Naive B cell (primary cell): Measurements from ENCODE around the gene PDYN. TPM values are rescaled to one million over a fixed set of nuclear protein-coding genes. Genes with fewer than 3 reads are reported as not detected.

Experiments
- ATAC-seq, 2 donors: fragments of 150-1000 bp; cut with Tn5 transposase; 2 replicates each; pipeline ENCODE4 v1.10.0; 2021; ENCODE audit warnings: low read depth in 2 of 2, mild to moderate bottlenecking in 2 of 2, moderate library complexity in 2 of 2
- DNase-seq: peaks from one replicate; pipeline ENCODE4 v3.0.0; 2022
- H3K27ac Mint-ChIP-seq, 6 donors: one replicate each; pipeline ENCODE4 v1.8.0; 2020 to 2022; ENCODE audit warnings: mild to moderate bottlenecking in 6 of 6, mixed read lengths in 6 of 6, moderate library complexity in 5 of 6, inconsistent platforms in 2 of 6
- H3K27me3 Mint-ChIP-seq, 3 donors: one replicate each; pipeline ENCODE4 v1.8.0; 2021 to 2022; ENCODE audit warnings: mixed read lengths in 3 of 3, mild to moderate bottlenecking in 1 of 3
- H3K36me3 Mint-ChIP-seq, 2 donors: one replicate each; pipeline ENCODE4 v1.8.0; 2020 to 2022; ENCODE audit warnings: mixed read lengths in 2 of 2, inconsistent platforms in 1 of 2, mild to moderate bottlenecking in 1 of 2
- H3K4me1 Mint-ChIP-seq, 3 donors: one replicate each; pipeline ENCODE4 v1.8.0; 2020 to 2022; ENCODE audit warnings: mixed read lengths in 3 of 3, inconsistent platforms in 1 of 3, mild to moderate bottlenecking in 1 of 3, moderate library complexity in 1 of 3
- H3K4me3 Mint-ChIP-seq, 8 donors: one replicate each; pipeline ENCODE4 v1.8.0; 2020 to 2022; ENCODE audit warnings: mild to moderate bottlenecking in 8 of 8, mixed read lengths in 8 of 8, moderate library complexity in 8 of 8, inconsistent platforms in 2 of 8
- H3K9me3 Mint-ChIP-seq, 7 donors: one replicate each; pipeline ENCODE4 v1.8.0; 2020 to 2022; ENCODE audit warnings: mixed read lengths in 7 of 7, mild to moderate bottlenecking in 5 of 7, inconsistent platforms in 2 of 7, moderate library complexity in 1 of 7
- polyA plus RNA-seq, 6 donors: library from polyadenylated mRNA; unstranded; fragments of 300-500 nt; fragmentation: Illumina TruSeq; gene quantifications; one replicate each; pipeline ENCODE4 v1.2.3, GENCODE V29; 2021; ENCODE audit warnings: low read depth in 6 of 6

Gene PDYN
- polyA plus RNA-seq, 6 donors from 2014 or later = not detected

DNA sequence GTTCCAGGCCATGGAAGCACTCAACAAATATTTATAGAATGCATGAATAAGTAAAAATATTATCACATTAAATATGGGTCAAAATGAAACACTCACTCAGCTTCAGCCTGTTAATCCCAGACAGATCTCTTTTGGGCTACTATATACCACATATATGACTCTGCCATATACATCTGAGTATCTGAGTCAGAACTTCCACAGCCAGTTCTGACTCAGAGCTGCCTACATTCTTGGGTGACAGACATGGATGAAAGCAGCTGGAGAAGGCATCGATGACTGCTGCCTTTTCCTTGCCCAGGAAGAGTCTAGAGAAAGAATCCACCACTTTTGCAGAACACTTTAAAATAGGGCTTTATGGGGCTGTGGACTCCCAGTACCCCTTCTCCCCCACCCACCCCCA lies 11.5 kb upstream of the PDYN start:
- Mint-ChIP-seq H3K4me3 (no peak overlapping the region), H3K4me1 (no peaks in the 10 kb centered on the region), H3K27me3 (peaks cover 31 to 54% (median 33%) of the 10 kb centered on the region in 3 donors), H3K9me3 (peaks cover 0 to 1% (median 0%) of the 10 kb centered on the region in 7 donors), H3K27ac (no peak overlapping the region), H3K36me3 (no peaks in the 10 kb centered on the region)
- no peak for ATAC-seq
- DNase-seq = no peak

DNA sequence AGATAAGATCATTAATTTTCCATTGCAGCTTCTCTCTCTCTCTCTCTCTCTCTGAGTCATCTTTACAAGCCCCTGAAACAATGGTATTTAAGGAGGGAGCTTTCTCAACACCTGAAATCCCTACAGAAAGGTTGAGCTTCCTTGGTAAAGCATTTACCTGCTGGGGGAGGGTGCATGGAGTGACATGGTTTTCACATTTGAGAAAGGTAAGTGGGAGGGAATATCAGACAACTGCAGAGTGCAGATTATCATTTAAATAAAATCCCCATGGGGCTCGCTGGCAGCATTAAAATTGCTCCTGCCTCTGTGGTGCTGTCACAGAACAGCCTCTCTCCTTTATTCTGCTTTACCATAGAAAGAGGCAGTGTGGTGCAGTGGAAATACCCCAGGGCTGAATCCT lies 10.3 kb upstream of the PDYN start:
- Mint-ChIP-seq H3K4me1 (no peaks in the 10 kb centered on the region), H3K27ac (no peak overlapping the region), H3K27me3 (peaks cover 23 to 50% (median 30%) of the 10 kb centered on the region in 3 donors), H3K9me3 (peaks cover 0 to 1% (median 0%) of the 10 kb centered on the region in 7 donors), H3K36me3 (no peaks in the 10 kb centered on the region), H3K4me3 (no peak overlapping the region)
- no peak for DNase-seq
- no peak for ATAC-seq

DNA sequence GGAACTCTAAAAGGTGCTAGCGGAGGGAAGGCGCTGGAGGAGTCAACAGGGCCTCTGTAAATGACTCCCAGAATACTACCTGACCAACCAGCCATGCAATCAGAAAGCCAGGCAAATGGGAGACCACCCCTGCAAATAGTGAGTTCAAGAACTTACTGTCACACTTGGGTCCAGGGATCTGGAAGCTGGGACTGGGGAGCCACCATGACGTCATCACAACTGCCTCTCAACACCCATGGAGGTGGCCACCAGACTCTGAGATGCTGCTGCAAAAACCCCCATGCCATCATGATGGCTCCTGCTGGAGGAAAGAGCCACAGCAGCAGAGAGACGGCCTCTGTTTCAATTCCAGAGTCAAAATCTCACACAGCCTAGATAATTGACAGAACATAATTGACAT lies 8.5 kb upstream of the PDYN start:
- H3K27ac Mint-ChIP-seq = no peak overlapping the region
- H3K36me3 Mint-ChIP-seq = no peaks in the 10 kb centered on the region
- no peak for ATAC-seq
- H3K27me3 Mint-ChIP-seq = peaks cover 26 to 53% (median 37%) of the 10 kb centered on the region in 3 donors
- peaks cover 0 to 3% (median 0%) of the 10 kb centered on the region in 7 donors for H3K9me3 Mint-ChIP-seq
- H3K4me3 Mint-ChIP-seq = no peak overlapping the region
- peaks cover 0 to 4% (median 0%) of the 10 kb centered on the region in 3 donors for H3K4me1 Mint-ChIP-seq
- DNase-seq = no peak

DNA sequence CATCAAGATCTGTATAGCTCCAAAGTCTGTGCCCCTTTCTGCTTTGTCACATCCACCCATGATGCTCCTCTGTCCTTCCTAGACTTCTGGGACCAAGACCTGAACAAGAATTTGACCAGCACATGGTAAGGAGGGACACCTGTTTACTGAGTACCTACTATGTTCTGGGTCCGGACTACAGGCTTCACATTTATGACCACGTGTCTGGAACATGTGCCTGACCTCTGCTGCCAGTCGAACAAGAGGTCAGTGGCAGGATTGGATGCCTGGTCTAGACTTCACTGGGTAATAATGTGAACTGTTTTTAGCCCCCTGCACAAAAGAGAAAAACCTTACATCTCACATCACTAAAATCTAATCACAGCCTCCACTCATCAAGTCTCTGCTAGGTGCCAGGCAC lies 7.3 kb upstream of the PDYN start:
- peaks cover 0 to 3% (median 0%) of the 10 kb centered on the region in 7 donors for H3K9me3 Mint-ChIP-seq
- peaks cover 0 to 4% (median 0%) of the 10 kb centered on the region in 3 donors for H3K4me1 Mint-ChIP-seq

DNA sequence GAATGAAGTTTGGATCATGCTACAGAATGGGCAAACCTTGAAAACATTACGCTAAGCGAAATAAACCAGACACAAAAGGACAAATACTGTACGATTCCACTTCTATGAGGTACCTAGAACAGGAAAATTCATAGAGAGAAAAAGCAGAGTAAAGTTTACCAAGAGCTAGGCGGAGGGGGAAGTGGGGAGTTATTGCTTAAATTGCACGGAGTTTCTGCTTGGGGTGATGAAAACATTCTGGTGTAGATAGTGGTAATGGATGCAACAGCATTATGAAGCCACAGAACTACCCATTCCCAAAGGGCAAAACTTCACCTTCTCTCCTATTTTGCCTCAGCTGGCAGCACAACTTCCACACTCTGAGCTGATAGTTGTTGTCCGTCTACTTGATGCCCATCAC lies 6.4 kb upstream of the PDYN start:
- H3K36me3 Mint-ChIP-seq = no peaks in the 10 kb centered on the region
- DNase-seq (no peak), ATAC-seq (no peak)
- no peak overlapping the region for H3K27ac Mint-ChIP-seq
- H3K9me3 Mint-ChIP-seq = peaks cover 0 to 3% (median 0%) of the 10 kb centered on the region in 7 donors
- H3K27me3 Mint-ChIP-seq = peaks cover 41 to 61% (median 52%) of the 10 kb centered on the region in 3 donors
- no peak overlapping the region for H3K4me3 Mint-ChIP-seq
- peaks cover 0 to 4% (median 0%) of the 10 kb centered on the region in 3 donors for H3K4me1 Mint-ChIP-seq

More for the DNA sequence above, 7.3 kb upstream of the PDYN start:
- ATAC-seq (no peak), DNase-seq (no peak)
- H3K4me3 Mint-ChIP-seq = no peak overlapping the region
- H3K36me3 Mint-ChIP-seq = no peaks in the 10 kb centered on the region
- no peak overlapping the region for H3K27ac Mint-ChIP-seq
- H3K27me3 Mint-ChIP-seq = peaks cover 34 to 59% (median 50%) of the 10 kb centered on the region in 3 donors

DNA sequence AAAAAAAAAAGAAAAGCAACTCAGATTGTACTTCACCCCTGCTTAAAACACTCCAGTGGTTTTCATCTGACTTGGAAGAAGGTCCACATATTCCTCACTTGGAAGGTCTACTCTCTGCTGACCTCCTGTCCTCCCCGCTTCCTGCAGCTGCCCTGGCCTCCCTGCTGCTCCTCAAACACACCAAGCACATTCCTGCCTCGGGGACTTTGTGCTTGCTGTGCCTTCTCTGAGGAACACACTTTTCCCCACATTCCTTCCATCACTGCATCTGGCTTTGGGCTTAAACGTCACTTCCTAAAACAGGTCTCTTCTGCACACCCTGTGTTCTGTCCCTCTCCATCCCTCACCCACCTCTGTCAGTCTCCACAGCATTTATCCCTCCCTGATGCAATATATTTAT lies 4.9 kb upstream of the PDYN start:
- H3K36me3 Mint-ChIP-seq = no peaks in the 10 kb centered on the region

DNA sequence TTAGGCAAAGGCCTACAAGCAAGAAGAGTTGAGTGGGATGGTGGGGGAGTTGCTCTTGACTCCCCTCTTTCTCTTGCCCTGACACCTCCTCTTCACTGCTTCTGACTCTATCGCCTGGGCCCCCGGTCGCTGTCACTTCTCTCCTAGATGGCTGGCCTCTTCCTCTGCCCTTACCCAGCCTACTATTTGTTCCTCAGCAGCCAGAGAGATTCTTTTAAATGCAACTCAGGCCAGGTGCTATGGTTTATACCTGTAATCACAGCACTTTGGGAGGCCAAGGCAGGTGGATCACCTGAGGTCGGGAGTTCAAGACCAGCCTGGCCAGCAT lies 4.3 kb upstream of the PDYN start:
- H3K27ac Mint-ChIP-seq = no peak overlapping the region
- peaks cover 0 to 4% (median 0%) of the 10 kb centered on the region in 3 donors for H3K4me1 Mint-ChIP-seq
- ATAC-seq (no peak), DNase-seq (no peak)
- peaks cover 57 to 80% (median 67%) of the 10 kb centered on the region in 3 donors for H3K27me3 Mint-ChIP-seq
- no peak overlapping the region for H3K4me3 Mint-ChIP-seq
- no peaks in the 10 kb centered on the region for H3K36me3 Mint-ChIP-seq
- peaks cover 0 to 6% (median 0%) of the 10 kb centered on the region in 7 donors for H3K9me3 Mint-ChIP-seq

More for the DNA sequence above, 4.9 kb upstream of the PDYN start:
- Mint-ChIP-seq H3K9me3 (peaks cover 0 to 6% (median 0%) of the 10 kb centered on the region in 7 donors), H3K4me3 (no peak overlapping the region), H3K27me3 (peaks cover 52 to 75% (median 64%) of the 10 kb centered on the region in 3 donors), H3K4me1 (peaks cover 0 to 4% (median 0%) of the 10 kb centered on the region in 3 donors), H3K27ac (no peak overlapping the region)
- ATAC-seq (no peak), DNase-seq (no peak)

DNA sequence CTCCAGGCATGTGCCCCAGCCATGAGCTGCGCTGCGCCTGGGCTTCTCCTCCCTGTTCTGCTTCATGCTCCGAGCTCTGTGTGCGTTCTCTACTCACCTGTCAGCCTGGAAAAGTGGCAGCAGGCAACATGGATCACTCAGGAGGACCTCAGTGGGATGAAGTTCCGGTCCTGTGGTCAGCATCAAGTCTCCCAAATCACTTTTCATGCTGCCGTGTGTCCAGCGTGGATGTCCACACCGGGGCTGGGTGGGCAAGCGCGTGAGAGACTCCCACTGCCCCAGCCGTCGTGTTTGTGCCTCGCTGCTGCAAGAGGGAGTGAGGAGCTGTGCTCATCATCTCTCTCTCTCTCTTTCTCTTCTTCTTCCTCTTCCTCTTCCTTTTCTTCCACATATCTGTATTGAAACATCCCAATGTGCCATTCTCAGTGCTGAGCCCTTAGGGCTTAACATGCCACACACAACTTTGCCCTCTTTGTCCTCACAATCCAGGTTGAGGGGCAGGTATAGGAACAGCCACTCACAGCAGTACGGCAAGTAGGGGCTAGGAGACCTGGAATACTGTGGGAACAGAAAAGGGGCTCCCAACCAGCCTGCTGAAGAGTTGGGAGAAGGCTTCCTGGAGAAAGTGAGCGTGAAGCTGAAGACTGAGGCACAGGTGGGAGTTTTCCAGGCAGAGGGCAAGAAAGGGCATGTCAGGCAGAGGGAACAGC lies 3.8 kb upstream of the PDYN start:
- Mint-ChIP-seq H3K4me3 (no peak overlapping the region), H3K9me3 (peaks cover 0 to 6% (median 0%) of the 10 kb centered on the region in 7 donors), H3K4me1 (peaks cover 0 to 4% (median 0%) of the 10 kb centered on the region in 3 donors), H3K27me3 (peaks cover 63 to 81% (median 72%) of the 10 kb centered on the region in 3 donors), H3K27ac (no peak overlapping the region), H3K36me3 (no peaks in the 10 kb centered on the region)
- DNase-seq = no peak
- ATAC-seq = no peak

DNA sequence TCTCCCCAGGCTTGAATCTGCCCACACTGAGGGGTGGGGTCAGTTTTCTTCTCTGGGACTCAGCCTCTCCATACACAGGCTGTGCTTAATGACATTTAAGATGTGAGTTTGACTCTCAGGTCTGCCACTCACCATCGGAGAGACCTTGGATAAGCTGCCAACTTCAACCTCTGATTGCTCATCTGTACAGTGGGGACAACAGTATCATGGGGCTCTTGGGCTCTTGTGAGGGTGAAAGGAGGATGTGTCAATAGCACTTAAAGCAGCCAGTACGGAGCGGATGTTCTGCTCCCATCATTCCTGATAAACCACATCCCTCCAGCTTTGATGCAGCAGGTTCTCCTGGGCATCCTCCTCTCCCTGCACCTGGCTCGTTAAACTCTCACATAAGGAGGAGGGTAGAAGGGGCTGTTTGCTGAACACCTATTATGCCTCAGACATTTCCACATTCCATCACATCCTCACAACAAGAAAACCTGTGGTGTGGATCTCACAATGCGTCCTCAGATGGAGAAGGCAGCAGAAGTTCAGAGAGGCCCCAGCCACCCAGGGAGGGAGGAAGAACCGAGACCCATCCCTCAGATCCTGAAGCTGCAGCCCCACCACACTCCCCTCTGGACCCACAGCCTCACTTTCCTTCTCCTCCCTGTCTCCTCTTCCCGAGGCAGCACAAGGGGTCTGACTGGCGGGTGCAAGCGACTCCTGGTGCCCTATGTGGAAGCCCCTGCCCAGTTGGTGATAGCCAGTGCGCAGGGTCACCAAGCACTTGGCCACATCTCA lies 1.9 kb upstream of the PDYN start:
- Mint-ChIP-seq H3K36me3 (no peaks in the 10 kb centered on the region), H3K27me3 (peaks cover 76 to 82% (median 79%) of the 10 kb centered on the region in 3 donors), H3K27ac (no peak overlapping the region), H3K9me3 (peaks cover 0 to 6% (median 0%) of the 10 kb centered on the region in 7 donors), H3K4me3 (no peak overlapping the region), H3K4me1 (peaks cover 0 to 4% (median 0%) of the 10 kb centered on the region in 3 donors)
- no peak for DNase-seq
- ATAC-seq = no peak

DNA sequence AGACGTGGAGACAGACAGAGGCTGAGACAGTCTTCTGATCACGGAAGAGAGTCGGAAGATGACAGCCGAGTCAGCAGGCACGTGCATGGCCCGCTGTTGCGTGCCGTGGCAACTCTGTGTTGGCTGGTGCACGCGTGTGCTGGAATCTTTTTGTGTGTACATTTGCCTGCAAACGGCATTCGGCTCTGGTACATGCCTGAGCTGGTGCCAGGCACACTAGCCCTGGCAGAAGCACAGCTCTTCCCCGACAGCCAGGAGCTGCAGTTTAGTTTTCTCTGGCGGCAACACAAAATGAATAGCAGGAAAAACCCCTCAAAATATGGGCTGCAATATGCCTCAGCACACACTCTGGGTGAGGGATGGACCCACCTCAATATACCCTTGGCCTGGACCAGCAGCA lies 769 bp upstream of the PDYN start:
- Mint-ChIP-seq H3K4me3 (no peak overlapping the region), H3K27ac (no peak overlapping the region), H3K4me1 (peaks cover 0 to 4% (median 0%) of the 10 kb centered on the region in 3 donors), H3K9me3 (peaks cover 0 to 6% (median 0%) of the 10 kb centered on the region in 7 donors), H3K36me3 (no peaks in the 10 kb centered on the region), H3K27me3 (peaks cover 86 to 90% (median 87%) of the 10 kb centered on the region in 3 donors)
- ATAC-seq = no peak
- no peak for DNase-seq

DNA sequence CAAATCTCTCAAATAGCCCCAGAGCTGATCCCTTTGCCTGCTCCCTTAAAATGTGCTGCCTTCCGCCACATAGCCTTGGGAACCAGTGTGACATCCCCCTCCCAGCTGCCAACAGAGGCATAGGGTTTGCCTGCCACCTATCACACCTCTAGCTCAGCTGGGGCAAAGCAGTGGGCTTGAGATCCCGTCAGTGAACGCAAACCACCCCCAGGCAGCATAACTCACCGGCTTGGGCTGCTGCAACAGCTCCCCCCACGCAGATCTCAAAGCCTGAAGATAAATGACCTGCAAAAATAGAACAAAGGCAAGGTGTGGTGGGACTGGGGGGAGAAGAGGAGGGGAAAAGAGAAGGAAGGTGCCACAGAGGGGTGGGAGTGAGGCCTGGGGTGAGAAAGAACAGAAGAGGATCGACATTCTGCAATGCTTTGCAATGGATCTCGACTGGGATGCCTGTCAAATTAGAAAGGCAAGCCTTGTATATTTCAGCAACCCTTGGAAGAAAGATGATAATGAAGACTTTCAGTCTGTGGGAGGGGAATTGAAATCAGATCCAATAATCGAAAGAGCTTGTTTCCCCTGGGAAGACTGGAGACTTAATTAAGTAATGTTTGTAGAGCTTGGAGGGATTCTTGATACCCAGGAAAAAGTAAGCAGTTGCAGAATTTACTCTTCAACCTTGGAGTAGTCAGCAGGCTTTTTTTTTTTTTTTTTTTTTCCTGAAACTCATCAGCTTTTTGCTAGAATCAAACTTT lies 1.3 kb downstream of the PDYN start:
- Mint-ChIP-seq H3K27me3 (peaks cover 67 to 76% (median 75%) of the 10 kb centered on the region in 3 donors), H3K4me3 (no peak overlapping the region), H3K4me1 (no peaks in the 10 kb centered on the region), H3K9me3 (peaks cover 0 to 3% (median 0%) of the 10 kb centered on the region in 7 donors), H3K27ac (no peak overlapping the region), H3K36me3 (no peaks in the 10 kb centered on the region)
- DNase-seq = no peak
- ATAC-seq = no peak

DNA sequence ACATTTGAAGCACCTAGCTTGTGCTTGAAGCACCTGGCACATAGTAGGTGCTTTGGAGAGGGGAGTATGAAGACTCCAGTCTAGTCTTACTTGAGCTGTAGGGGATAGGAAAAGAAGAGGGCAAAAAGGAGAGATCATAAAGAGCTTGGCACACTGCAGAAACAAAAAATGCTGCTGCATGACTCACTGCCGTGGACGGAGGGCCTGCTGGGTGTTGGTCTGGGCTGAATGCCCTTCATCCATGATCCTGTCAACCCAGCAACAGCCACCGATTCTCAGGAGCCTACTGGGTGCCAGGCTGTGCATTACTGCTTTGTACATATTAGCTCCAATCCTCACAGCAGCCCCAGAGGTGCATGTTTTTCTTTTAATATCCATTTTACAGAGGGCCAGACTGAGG lies 6.0 kb downstream of the PDYN start:
- peaks cover 0 to 2% (median 0%) of the 10 kb centered on the region in 7 donors for H3K9me3 Mint-ChIP-seq
- H3K27me3 Mint-ChIP-seq = peaks cover 58 to 75% (median 63%) of the 10 kb centered on the region in 3 donors
- H3K4me3 Mint-ChIP-seq = no peak overlapping the region
- DNase-seq = no peak
- H3K36me3 Mint-ChIP-seq = no peaks in the 10 kb centered on the region
- no peak for ATAC-seq
- no peak overlapping the region for H3K27ac Mint-ChIP-seq
- H3K4me1 Mint-ChIP-seq = no peaks in the 10 kb centered on the region

DNA sequence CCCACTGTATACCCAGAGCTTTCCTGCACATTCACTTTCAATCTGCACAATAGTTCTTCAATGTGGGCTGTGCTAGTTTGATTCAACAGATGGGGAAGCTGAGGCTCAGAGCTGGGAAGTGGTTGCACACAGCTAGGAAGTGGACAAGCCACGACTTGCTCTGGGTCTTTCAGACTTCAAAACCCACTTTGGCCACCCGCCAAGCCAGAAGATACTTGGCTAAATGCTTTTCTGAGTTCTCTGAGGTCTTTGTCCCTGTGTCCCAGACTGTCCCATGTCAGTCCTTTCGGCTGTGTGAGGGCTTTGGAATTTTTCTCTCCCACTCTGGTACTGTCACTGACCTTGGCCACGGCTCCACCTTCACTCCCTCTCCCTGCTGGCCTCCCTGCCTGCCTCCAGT lies 10.6 kb downstream of the PDYN start:
- ATAC-seq (no peak), DNase-seq (no peak)
- Mint-ChIP-seq H3K27ac (no peak overlapping the region), H3K27me3 (peaks cover 48 to 77% (median 67%) of the 10 kb centered on the region in 3 donors), H3K4me3 (no peak overlapping the region), H3K36me3 (no peaks in the 10 kb centered on the region), H3K4me1 (no peaks in the 10 kb centered on the region), H3K9me3 (peaks cover 0 to 2% (median 0%) of the 10 kb centered on the region in 7 donors)
